GOT3 (cell line): ENCODE measurements around the gene BTG4.

Experiments used
- DNase-seq: peaks from one replicate; lab custom pipeline; 2025; ENCODE audit warnings: mixed read lengths; lab: John Stamatoyannopoulos, UW

The BTG4 gene

DNA sequence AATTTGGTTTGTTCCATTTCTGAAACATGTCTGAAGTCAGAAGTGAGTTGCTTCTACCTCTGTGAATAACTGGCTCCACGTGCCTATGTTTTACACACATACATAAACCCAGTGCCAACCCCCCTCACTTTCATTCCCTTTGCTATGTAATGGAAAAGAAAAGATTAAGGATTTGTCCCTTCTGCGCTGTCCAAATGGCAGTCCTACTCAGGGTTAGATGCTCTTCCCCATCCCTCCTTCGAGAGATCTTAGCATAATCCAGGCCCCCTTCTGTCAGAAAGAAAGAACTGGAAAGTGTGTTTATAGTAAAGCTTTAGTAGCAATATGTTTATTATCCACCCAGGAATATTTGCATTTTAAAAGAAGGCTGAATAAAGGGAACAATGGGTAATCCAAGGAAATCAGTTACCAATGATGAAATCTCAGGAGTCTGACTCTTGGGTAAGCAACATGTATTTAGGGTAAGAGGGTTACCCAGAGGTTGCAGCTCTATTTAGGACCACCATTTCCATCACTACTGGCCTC lies 25.2 kb upstream of the BTG4 start:
- DNase-seq, result no peak

GRCh38 chr11:111535281-111535680 lies 23.1 kb upstream of the BTG4 start:
- no peak for DNase-seq

DNA sequence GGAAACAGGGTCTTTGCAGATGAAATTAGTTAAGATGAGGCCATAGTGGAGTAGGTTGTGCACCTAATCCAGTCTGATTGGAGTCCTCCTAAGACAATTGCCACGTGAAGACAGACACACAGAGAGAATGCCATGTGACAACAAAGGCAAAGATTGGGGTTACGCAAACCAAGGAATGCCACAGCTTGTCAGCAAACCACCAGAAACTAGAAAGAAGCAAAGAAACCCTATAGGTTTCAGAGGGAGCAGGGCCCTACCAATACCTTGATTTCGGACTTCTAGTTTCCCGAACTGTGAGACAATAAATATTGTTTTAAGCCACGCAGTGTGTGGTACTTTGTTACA lies 20.2 kb upstream of the BTG4 start:
- no peak for DNase-seq

- DNase-seq, result peak; percentile 22
These were observed 19.6 kb upstream of the BTG4 start for GRCh38 chr11:111531687-111532364.

GRCh38 chr11:111531136-111531535 lies 18.9 kb upstream of the BTG4 start:
- no peak for DNase-seq

GRCh38 chr11:111530091-111530490 lies 17.9 kb upstream of the BTG4 start:
- no peak for DNase-seq

GRCh38 chr11:111528557-111528956 lies 16.4 kb upstream of the BTG4 start:
- no peak for DNase-seq

GRCh38 chr11:111527279-111527678 lies 15.1 kb upstream of the BTG4 start:
- DNase-seq, result no peak

GRCh38 chr11:111526501-111526900 lies 14.3 kb upstream of the BTG4 start:
- DNase-seq, result no peak

DNA sequence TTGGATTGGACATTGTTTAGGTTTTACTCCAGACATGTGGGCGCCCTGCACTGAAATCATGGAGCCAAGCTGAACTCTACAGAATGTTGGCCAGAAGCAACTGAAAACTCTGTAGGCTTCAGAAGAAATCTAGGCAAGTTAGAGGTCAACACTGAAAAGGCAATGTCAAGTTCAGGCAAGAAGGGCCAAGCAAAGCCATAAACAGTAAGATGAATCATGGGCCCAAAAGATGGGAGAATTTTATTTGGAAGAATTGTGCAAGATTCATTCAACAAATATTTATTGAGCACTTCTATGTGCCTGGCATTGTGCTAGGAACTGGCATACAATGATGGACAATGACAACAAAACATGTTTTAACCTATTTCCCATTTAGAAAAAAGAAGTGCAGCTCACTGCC lies 13.3 kb upstream of the BTG4 start:
- no peak for DNase-seq

GRCh38 chr11:111524056-111524455 lies 11.9 kb upstream of the BTG4 start:
- no peak for DNase-seq

DNA sequence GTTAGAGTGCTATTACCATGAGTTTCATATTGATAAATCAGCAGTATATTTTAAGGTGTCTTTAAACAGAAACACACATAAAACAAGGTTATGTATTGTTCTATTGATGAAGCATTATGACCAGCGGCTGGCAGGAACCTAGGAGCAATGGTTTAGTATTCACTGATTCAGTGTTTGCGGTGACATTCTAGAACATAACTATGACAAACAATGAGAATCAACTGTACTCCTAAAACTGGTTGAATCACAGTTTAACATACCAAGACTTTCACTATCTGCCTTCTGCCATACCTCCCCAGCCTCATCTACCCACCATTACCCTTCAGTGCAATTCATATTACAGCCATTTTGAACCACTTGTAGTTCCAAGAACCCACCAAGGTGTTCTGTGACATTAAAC lies 11.2 kb upstream of the BTG4 start:
- DNase-seq, result no peak

DNA sequence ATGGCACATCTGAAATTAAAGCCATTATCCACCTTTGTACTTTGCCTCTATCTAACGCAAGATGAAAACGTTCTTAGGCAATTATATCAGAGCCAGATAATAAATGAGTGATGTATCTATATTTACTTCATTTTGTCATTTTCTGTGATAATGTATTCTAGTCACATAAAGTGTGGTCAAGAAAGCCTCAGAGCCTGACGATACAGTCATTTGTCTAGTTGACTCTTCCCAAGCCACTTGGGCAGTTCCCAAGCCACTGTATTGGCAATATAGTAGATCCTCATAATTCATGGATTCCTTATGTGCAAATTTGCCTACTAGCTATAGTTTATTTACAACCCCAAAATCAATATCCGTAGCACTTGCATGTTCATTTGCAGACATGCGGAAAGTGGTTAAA lies 10.2 kb upstream of the BTG4 start:
- DNase-seq, result no peak

GRCh38 chr11:111521135-111521534 lies 8.9 kb upstream of the BTG4 start:
- DNase-seq, result no peak

- no peak for DNase-seq
These were observed 8.4 kb upstream of the BTG4 start for GRCh38 chr11:111520560-111520959.

DNA sequence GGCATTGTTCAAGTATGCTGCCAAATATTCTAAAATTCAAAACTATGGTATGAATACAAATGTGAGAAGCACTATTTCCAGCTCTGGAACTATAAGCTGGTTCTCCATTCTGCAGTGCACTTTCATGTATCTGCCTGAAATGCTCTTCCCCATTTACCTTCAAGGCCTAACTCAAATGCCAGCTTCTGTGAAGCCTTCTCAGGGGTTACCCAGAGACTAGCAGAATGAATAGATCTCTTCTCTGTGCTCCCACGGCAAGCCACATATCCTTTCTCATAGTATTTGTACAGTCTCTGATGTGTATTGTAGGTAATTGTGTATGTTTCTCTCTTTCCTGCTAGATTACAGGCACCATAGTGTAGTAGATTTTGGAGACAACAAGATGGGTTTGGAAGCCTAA lies 6.5 kb upstream of the BTG4 start:
- DNase-seq, result no peak

GRCh38 chr11:111515591-111515990 lies 3.4 kb upstream of the BTG4 start:
- DNase-seq, result no peak

DNA sequence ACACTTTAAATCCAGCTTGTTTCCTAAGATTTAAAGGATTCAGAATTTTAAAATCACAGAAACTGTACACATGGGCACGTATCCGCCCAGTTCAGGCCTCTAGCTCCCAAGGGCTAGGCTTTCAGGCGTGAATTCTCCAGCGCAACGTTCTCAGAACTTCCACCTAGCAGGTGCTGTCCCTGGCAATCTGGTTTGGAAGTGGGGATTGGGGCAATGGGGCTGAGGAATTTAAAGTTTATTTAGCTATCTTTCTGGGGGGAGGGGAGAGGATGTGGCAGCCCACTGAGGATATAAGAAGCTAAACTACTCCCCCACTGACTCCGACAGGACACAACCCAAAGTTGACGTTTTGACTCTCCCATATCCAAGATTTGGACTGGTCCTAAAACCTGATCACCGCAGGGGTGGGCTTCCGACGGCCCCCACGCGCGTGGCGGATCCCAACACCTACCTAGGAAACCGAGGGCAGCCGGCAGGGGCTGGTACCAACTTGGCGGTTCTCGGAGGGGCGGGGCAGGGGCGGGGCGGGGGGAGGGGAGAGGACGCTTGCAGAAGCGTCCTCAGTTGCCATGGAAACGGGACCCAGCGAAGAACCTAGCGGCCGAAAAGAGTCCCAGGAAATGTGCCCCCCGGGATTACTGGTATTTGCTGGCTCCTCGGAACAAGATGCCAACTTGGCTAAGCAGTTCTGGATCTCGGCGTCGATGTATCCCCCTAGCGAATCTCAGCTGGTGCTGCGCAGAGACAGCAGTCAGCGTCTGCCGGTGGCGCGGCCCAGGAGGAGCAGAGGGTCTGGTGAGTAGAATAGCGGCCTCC lies 2.2 kb upstream of the BTG4 start, which contains the start of gene HOATZ:
HOATZ (plus strand) TSS at position 563 of the 816 bp plus-strand sequence; CDS start at position 570, 7 bp downstream.
- no peak for DNase-seq

DNA sequence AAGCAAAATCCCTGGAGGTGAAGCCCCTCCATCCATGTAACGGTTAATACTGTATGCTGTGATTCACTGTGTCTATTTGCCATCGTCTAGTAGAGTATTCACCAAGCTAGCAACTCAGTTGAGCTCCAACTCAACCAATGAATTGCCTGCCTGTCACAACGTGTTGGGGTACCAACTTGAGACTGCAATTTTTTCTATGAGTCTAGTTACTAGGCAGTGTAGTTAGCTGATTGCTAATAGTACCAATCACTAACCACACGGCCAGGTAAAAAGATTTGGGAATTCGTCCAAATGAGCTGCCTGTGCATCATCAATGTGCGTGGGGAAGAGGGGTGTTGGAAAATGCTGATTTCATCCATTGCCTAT lies 1.0 kb upstream of the BTG4 start:
- no peak for DNase-seq

DNA sequence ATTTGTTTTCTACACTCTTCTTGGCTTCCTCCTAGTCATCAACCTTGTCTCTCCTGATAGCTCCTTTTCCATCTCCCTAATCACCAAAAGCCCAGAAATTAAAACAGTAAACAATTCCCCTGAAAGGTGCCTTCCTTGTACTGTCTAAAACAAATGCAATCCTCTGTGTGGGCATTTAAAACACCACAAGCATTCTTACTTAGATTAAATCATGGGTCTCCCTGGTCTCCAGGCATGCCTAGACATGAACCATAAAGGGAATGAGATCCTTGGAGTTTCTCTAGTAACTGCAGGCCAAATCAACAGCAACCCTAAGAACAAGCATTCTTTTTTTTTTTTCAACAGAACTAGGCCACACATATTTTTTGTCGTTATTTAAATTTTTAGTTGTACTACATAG lies 1.9 kb downstream of the BTG4 start:
- DNase-seq, result no peak

GRCh38 chr11:111502611-111503010 lies 9.6 kb downstream of the BTG4 start:
- no peak for DNase-seq

DNA sequence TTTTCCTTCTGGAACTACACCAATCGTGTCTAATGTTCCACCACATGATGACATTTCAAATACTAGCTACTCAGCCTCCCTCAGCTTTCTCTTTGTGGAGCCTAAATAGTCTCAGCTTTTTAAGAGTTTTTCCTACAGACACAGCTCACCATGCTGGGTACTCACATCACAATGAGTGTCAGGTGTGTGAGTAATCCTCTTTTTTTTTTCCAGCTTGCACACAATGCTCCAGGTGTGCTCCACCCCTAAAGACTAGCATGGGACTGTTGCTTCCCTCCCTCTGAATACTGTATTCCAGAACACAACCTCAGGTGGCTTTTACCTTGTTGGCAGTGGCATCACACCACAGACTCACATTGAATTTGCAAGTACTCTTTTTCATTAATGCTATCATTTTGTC lies 11.7 kb downstream of the BTG4 start:
- no peak for DNase-seq

DNA sequence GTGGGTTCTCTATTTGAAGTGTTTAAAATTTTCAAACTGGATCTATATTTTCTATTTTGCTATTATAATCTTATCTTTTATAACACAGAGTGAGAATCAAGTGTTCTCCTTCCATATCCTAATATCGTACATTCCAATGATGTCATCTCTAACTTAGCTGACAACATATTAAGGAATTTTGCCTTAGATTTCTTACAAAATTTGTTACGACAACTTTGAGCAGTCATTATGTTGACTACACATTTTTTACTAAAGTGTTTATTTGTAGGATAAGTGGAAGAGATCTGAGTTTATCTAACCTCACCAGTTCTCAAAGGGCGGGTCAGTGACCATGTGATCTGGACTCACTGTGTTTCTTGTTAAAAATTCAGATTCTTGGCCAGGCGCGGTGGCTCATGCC lies 12.7 kb downstream of the BTG4 start:
- no peak for DNase-seq

DNA sequence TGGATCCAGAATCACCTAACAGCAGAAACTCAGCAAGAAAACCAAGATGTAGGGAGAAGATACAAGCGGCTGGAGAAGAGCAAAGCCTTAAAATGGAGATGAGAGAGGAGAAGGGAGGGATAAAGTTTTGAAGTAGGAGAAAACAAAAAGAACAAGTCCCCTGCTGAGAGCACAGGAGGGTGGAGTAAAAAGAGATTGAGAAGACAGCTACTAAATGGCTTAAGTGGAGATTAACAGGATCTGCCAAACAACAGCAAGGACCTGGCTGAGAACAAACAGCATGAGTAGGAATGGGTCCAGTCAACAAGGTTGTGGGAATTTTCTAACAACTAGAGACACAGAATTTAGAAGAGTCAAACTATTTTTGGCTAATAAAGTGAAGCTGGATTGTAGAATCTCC lies 18.1 kb downstream of the BTG4 start:
- DNase-seq, result no peak
